22Rv1 (cell line): Measurements from ENCODE around the gene CCDC188.

ENCODE experiments used
- CTCF ChIP-seq: fragments of 450-650 bp; IDR thresholded peaks from 2 replicates; pipeline ENCODE4 v1.5.1; 2017; ENCODE audit warnings: mild to moderate bottlenecking
- ZFX ChIP-seq: fragments of 450-650 bp; IDR thresholded peaks from 2 replicates; pipeline ENCODE4 v1.6.1; 2017; ENCODE audit warnings: antibody characterized with exemption, borderline replicate concordance

GRCh38 chr22:20180640-20181039, 29.8 kb upstream of the CCDC188 start:
- no peak; the same call in none of the 2 replicates for TF ChIP-seq CTCF
- no peak for TF ChIP-seq ZFX
